A549 (cell line): ENCODE results near the gene ACTRT2. TPM values are rescaled to one million over a fixed set of nuclear protein-coding genes. Genes with fewer than 3 reads are reported as not detected.

Experiments used
- ATAC-seq, 2 experiments: fragments of 200-7000 bp in 1 of 2; fragments of >200 bp in 1 of 2; cut with Nextera tagmentation in 1 of 2; cut with Tn5 transposase in 1 of 2; 3 replicates each; pipeline versions ENCODE4 v1.8.0 to v1.9.1; 2018 to 2020; ENCODE audit warnings: mild to moderate bottlenecking in 1 of 2, moderate library complexity in 1 of 2
- CTCF ChIA-PET: fragments of 300-600 bp; sonication (Branson Sonifier 250); formaldehyde crosslinking; extraction: SDS; loops from one replicate; lab custom pipeline; 2021; ENCODE audit warnings: antibody characterized with exemption, inconsistent platforms; lab: Yijun Ruan, JAX
- POLR2A ChIA-PET: fragments of 350-600 bp; formaldehyde crosslinking; extraction: SDS; loops from one replicate; lab custom pipeline; 2021; ENCODE audit warnings: antibody characterized with exemption, inconsistent platforms; lab: Yijun Ruan, JAX
- DNase-seq, 2 experiments: peaks; one replicate each; pipeline versions ENCODE4 v3.0.0 to v3.0.0-alpha.2; 2011 to 2016; ENCODE audit warnings: low read depth in 1 of 2, low spot score in 1 of 2
- FAIRE-seq: peaks from 2 replicates; lab custom pipeline; 2011; peaks lifted over from hg19 to GRCh38; lab: Jason Lieb, UNC
- H3K27ac ChIP-seq, 2 experiments: fragments of >200 bp; sonication (Bioruptor Twin); formaldehyde crosslinking; 3 replicates each; pipeline ENCODE4 v1.5.1; 2016 to 2017
- H3K4me1 ChIP-seq: fragments of >200 bp; sonication (Bioruptor Twin); formaldehyde crosslinking; 3 replicates; pipeline ENCODE4 v1.6.1; 2016
- H3K4me2 ChIP-seq: fragments of >200 bp; sonication (Bioruptor Twin); formaldehyde crosslinking; 3 replicates; pipeline ENCODE4 v1.6.1; 2016
- H3K4me3 ChIP-seq: fragments of >200 bp; sonication (Bioruptor Twin); formaldehyde crosslinking; 3 replicates; pipeline ENCODE4 v1.5.1; 2016
- H3K9me3 ChIP-seq: fragments of >200 bp; sonication (Bioruptor Twin); formaldehyde crosslinking; 3 replicates; pipeline ENCODE4 v1.6.1; 2016
- BHLHE40 ChIP-seq: IDR thresholded peaks from 2 replicates; pipeline ENCODE4 v1.6.1; 2012; ENCODE audit warnings: low read depth, low read length, inconsistent platforms
- CBX8 ChIP-seq: fragments of 200-600 bp; sonication (generic); IDR thresholded peaks from 2 replicates; pipeline ENCODE4 v1.6.1; 2016
- CEBPB ChIP-seq, 2 experiments: fragments of >200 bp in 1 of 2; sonication (Bioruptor Twin) in 1 of 2; formaldehyde crosslinking in 1 of 2; IDR thresholded peaks; 2 replicates each; pipeline ENCODE4 v1.6.1; 2012 to 2016
- CHD2 ChIP-seq: fragments of 150-350 bp; IDR thresholded peaks from 2 replicates; pipeline ENCODE4 v1.6.1; 2014; ENCODE audit warnings: low read length; ENCODE audit not compliant: partially characterized antibody
- CTCF ChIP-seq: fragments of >200 bp; sonication (Bioruptor Twin); formaldehyde crosslinking; IDR thresholded peaks from 3 replicates; pipeline ENCODE4 v1.5.1; 2016
- EHF ChIP-seq: fragments of 250-450 bp; sonication (Bioruptor Pico); IDR thresholded peaks from 2 replicates; pipeline ENCODE4 v1.5.0; 2020; ENCODE audit warnings: mild to moderate bottlenecking
- HDAC2 ChIP-seq: fragments of 200-600 bp; sonication (generic); IDR thresholded peaks from 2 replicates; pipeline ENCODE4 v1.6.1; 2016
- HOXB5 ChIP-seq: fragments of 250-450 bp; sonication (Bioruptor Pico); IDR thresholded peaks from 2 replicates; pipeline ENCODE4 v1.5.0; 2020; ENCODE audit warnings: mild to moderate bottlenecking, moderate library complexity
- JUNB ChIP-seq: fragments of >200 bp; sonication (Bioruptor Twin); formaldehyde crosslinking; IDR thresholded peaks from 2 replicates; pipeline ENCODE4 v1.6.1; 2016
- MAFK ChIP-seq: fragments of 450-650 bp; IDR thresholded peaks from 2 replicates; pipeline ENCODE4 v1.6.1; 2014; ENCODE audit not compliant: partially characterized antibody
- MAZ ChIP-seq: fragments of 150-350 bp; IDR thresholded peaks from 2 replicates; pipeline ENCODE4 v1.6.1; 2014; ENCODE audit warnings: antibody characterized with exemption, low read depth, low read length, borderline replicate concordance
- MYC ChIP-seq: IDR thresholded peaks from 2 replicates; pipeline ENCODE4 v1.6.1; 2012; ENCODE audit warnings: mild to moderate bottlenecking, inconsistent platforms, low read length, improper control_type of control experiment, borderline replicate concordance
- NR3C1 ChIP-seq: fragments of >200 bp; sonication (Bioruptor Twin); formaldehyde crosslinking; IDR thresholded peaks from 3 replicates; pipeline ENCODE4 v1.6.1; 2017
- PHF8 ChIP-seq: fragments of 200-600 bp; sonication (generic); IDR thresholded peaks from 2 replicates; pipeline ENCODE4 v1.6.1; 2016; ENCODE audit warnings: low read depth, mild to moderate bottlenecking, antibody characterized with exemption, moderate library complexity, borderline replicate concordance
- POLR2A ChIP-seq: IDR thresholded peaks from 2 replicates; pipeline ENCODE4 v1.6.1; 2012; ENCODE audit warnings: mild to moderate bottlenecking, low read length
- POLR2AphosphoS2 ChIP-seq: conservative IDR thresholded peaks from 2 replicates; pipeline ENCODE4 v1.6.1; 2012; ENCODE audit warnings: low read length, improper control_type of control experiment, inconsistent platforms
- RAD21 ChIP-seq, 2 experiments: fragments of >200 bp in 1 of 2; sonication (Bioruptor Twin) in 1 of 2; formaldehyde crosslinking in 1 of 2; IDR thresholded peaks in 1 of 2; conservative IDR thresholded peaks in 1 of 2; 2 replicates in 1 of 2; 3 replicates in 1 of 2; pipeline ENCODE4 v1.6.1; 2012 to 2018; ENCODE audit warnings: inconsistent platforms in 1 of 2
- RARB ChIP-seq: fragments of 250-450 bp; sonication (Bioruptor Pico); IDR thresholded peaks from 2 replicates; pipeline ENCODE4 v1.8.0; 2021; ENCODE audit warnings: mild to moderate bottlenecking, moderate library complexity
- RCOR1 ChIP-seq: fragments of 150-350 bp; IDR thresholded peaks from 2 replicates; pipeline ENCODE4 v1.6.1; 2014; ENCODE audit warnings: antibody characterized with exemption, low read length, low read depth
- REST ChIP-seq: fragments of 200-600 bp; sonication (generic); IDR thresholded peaks from 2 replicates; pipeline ENCODE4 v1.6.1; 2016; ENCODE audit warnings: antibody characterized with exemption, mild to moderate bottlenecking, moderate library complexity
- RFX5 ChIP-seq: fragments of 450-650 bp; IDR thresholded peaks from 2 replicates; pipeline ENCODE4 v1.7.1; 2014; ENCODE audit warnings: antibody characterized with exemption, mild to moderate bottlenecking, moderate library complexity
- SMC3 ChIP-seq: fragments of >200 bp; sonication (Bioruptor Twin); formaldehyde crosslinking; IDR thresholded peaks from 3 replicates; pipeline ENCODE4 v1.6.1; 2018; ENCODE audit warnings: inconsistent platforms
- TP53 ChIP-seq: fragments of 250-450 bp; sonication (Bioruptor Pico); IDR thresholded peaks from 2 replicates; pipeline ENCODE4 v1.5.0; 2021; ENCODE audit warnings: mild to moderate bottlenecking, moderate library complexity
- USF2 ChIP-seq: fragments of 450-650 bp; IDR thresholded peaks from 2 replicates; pipeline ENCODE4 v1.6.1; 2014; ENCODE audit warnings: antibody characterized with exemption
- ZC3H11A ChIP-seq: fragments of 450-650 bp; IDR thresholded peaks from 2 replicates; pipeline ENCODE4 v1.6.1; 2014; ENCODE audit warnings: antibody characterized with exemption, mild to moderate bottlenecking
- ZFP36 ChIP-seq: fragments of 450-650 bp; IDR thresholded peaks from 2 replicates; pipeline ENCODE4 v1.6.1; 2014; ENCODE audit warnings: borderline replicate concordance; ENCODE audit not compliant: partially characterized antibody
- WGBS: methylation state at CpG from one replicate; pipeline ENCODE4 v1.1.6; 2017; ENCODE audit errors: missing lambda C conversion rate; 5-methylcytosine and 5-hydroxymethylcytosine counted together
- polyA plus RNA-seq, 4 experiments: library from polyadenylated mRNA; depleted of rRNA in 3 of 4; stranded (reverse); fragments of >200 nt; fragmentation: RNase III in 1 of 4; extraction: RNeasy Plus Mini Kit Qiagen cat#74134 plus additional on column Dnase treatment in 1 of 4; gene quantifications; 2 replicates in 3 of 4; 3 replicates in 1 of 4; pipeline ENCODE4 v1.2.3, GENCODE V29; 2011 to 2017
- TF ChIP-seq, protein P1 (sequence below): fragments of 250-450 bp; sonication (Bioruptor Pico); IDR thresholded peaks from 2 replicates; pipeline ENCODE4 v1.5.0; 2021; ENCODE audit warnings: mild to moderate bottlenecking, moderate library complexity, borderline replicate concordance
- TF ChIP-seq, protein P2 (sequence below): fragments of >200 bp; sonication (Bioruptor Twin); formaldehyde crosslinking; IDR thresholded peaks from 2 replicates; pipeline ENCODE4 v1.6.1; 2016
- TF ChIP-seq, protein P3 (sequence below): fragments of 250-450 bp; sonication (Bioruptor Pico); IDR thresholded peaks from 2 replicates; pipeline ENCODE4 v1.5.0; 2020; ENCODE audit warnings: low read depth, mild to moderate bottlenecking, moderate library complexity

Gene ACTRT2
- polyA plus RNA-seq, 2 of the 4 experiments (the other 2 are of a cell fraction), result not detected

DNA sequence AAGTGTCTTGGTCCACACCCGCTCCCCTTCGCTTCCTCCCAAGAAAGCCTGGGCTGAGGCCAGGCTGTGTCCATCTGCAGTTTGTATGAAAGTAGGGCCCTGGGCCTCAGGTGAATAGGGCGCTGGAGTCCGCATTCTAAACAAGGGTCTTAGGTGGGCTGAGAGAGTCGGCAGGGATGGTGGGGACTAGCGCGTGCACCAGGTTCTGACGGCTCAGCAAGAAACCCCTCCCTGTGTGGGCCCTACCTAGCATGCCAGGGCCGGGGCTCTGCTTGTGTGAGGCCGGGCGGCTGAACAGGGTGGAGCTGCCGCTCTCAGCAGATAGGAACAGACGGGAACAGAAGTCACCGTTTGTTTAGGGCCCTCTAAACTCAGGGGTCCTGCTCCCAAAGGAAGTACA lies 1.7 kb downstream of the ACTRT2 start:
- ChIA-PET CTCF (interaction anchor here (1.5 kb wide), 1 partner anchor 11 kb away, joined by 4 read pairs; no protein-coding TSS in a partner anchor), POLR2A (no interaction called here)
- Histone ChIP-seq H3K4me1 (no peaks in the 10 kb centered on the region), H3K4me2 (no peak overlapping the region), H3K9me3 (no peaks in the 10 kb centered on the region), H3K27ac (no peak overlapping the region), H3K4me3 (no peak overlapping the region)
- TF ChIP-seq HDAC2 (no peak), CHD2 (no peak), MAZ (no peak), CTCF (no peak), ZFP36 (no peak), REST (no peak), RAD21 (conservative IDR thresholded peaks at IDR 0.05 in 1 of 2, IDR thresholded peaks at IDR 0.05 in 1 of 2) (no peak), RFX5 (no peak), HOXB5 (no peak), SMC3 (no peak), USF2 (no peak), CBX8 (no peak), PHF8 (no peak), RCOR1 (no peak), MYC (no peak), JUNB (no peak)
- TF ChIP-seq, protein P1, sequence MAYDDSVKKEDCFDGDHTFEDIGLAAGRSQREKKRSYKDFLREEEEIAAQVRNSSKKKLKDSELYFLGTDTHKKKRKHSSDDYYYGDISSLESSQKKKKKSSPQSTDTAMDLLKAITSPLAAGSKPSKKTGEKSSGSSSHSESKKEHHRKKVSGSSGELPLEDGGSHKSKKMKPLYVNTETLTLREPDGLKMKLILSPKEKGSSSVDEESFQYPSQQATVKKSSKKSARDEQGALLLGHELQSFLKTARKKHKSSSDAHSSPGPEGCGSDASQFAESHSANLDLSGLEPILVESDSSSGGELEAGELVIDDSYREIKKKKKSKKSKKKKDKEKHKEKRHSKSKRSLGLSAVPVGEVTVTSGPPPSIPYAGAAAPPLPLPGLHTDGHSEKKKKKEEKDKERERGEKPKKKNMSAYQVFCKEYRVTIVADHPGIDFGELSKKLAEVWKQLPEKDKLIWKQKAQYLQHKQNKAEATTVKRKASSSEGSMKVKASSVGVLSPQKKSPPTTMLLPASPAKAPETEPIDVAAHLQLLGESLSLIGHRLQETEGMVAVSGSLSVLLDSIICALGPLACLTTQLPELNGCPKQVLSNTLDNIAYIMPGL (CRISPR knock-in tag), result no peak
- ATAC-seq, result no peak
- FAIRE-seq, result no peak
- no peak for DNase-seq
- 40% methylated on average over 11 of the region's 14 CpGs for WGBS

DNA sequence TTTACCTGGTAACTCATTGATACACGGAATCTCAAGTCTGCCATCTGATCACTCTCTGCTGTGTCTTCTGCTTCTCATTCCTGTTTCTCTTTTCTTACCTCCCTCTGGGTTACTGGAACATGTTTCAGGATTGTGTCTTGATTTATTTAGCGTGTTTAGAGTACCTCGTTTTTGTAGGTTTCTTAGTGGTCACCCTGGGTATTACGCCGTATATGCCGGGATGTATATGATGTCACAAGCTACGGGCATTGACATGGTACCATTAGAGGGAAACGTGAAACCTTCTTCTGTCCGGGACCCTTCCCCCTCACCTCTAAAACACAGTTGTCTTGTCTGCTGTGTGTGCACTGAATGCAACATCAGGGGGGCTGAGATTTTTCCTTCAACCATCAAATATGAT lies 2.8 kb downstream of the ACTRT2 start:
- H3K9me3 ChIP-seq, result no peaks in the 10 kb centered on the region
- DNase-seq (peak; percentile 4 to 31), FAIRE-seq (no peak), ATAC-seq (peak in 1 of 2 experiments; percentile 72; a peak in 3 of 6 replicates)
- POLR2A ChIA-PET, result no interaction called here
- CTCF ChIA-PET, result interaction anchor here (0.8 to 1.2 kb wide), 3 partner anchors 11 to 15 kb away, joined by 3 read pairs; no protein-coding TSS in a partner anchor
- H3K4me2 ChIP-seq, result no peak overlapping the region
- no peaks in the 10 kb centered on the region for H3K4me1 ChIP-seq
- no peak overlapping the region for H3K27ac ChIP-seq
- H3K4me3 ChIP-seq, result no peak overlapping the region
- 15% methylated on average over 9 of the region's 9 CpGs for WGBS
- no peak for TF ChIP-seq MAFK
- no peak for TF ChIP-seq BHLHE40
- no peak for TF ChIP-seq POLR2A
- no peak for TF ChIP-seq NR3C1
- TF ChIP-seq, protein P2, sequence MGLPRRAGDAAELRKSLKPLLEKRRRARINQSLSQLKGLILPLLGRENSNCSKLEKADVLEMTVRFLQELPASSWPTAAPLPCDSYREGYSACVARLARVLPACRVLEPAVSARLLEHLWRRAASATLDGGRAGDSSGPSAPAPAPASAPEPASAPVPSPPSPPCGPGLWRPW, result no peak
- TF ChIP-seq, protein P3, sequence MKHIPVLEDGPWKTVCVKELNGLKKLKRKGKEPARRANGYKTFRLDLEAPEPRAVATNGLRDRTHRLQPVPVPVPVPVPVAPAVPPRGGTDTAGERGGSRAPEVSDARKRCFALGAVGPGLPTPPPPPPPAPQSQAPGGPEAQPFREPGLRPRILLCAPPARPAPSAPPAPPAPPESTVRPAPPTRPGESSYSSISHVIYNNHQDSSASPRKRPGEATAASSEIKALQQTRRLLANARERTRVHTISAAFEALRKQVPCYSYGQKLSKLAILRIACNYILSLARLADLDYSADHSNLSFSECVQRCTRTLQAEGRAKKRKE, result no peak
- TF ChIP-seq RARB (CRISPR knock-in tag), result no peak
- TF ChIP-seq EHF, result no peak
- TF ChIP-seq POLR2AphosphoS2, result no peak
- no peak for TF ChIP-seq USF2
- no peak for TF ChIP-seq CHD2
- TF ChIP-seq ZC3H11A, result no peak
- no peak for TF ChIP-seq TP53 (CRISPR knock-in tag)
- no peak for TF ChIP-seq RFX5
- no peak for TF ChIP-seq RCOR1
- TF ChIP-seq CEBPB (IDR thresholded peaks at IDR 0.05), result no peak
- no peak for TF ChIP-seq SMC3
